Sigmoid colon (tissue), 3 donors: ENCODE results near the gene CASP3.

Source experiments
- POLR2A ChIP-seq, 2 donors: fragments of 450-650 bp; IDR thresholded peaks; one replicate each; pipeline ENCODE4 v1.6.1; 2016; ENCODE audit warnings: antibody characterized with exemption in 2 of 2, mild to moderate bottlenecking in 2 of 2, moderate library complexity in 2 of 2
- TF ChIP-seq, protein P1 (sequence below), 4 experiments: fragments of 450-650 bp in 3 of 4; fragments of 200-600 bp in 1 of 4; IDR thresholded peaks; one replicate each; pipeline ENCODE4 v1.5.1; 2016 to 2019; ENCODE audit warnings: antibody characterized with exemption in 4 of 4, mild to moderate bottlenecking in 3 of 4, moderate library complexity in 2 of 4

DNA sequence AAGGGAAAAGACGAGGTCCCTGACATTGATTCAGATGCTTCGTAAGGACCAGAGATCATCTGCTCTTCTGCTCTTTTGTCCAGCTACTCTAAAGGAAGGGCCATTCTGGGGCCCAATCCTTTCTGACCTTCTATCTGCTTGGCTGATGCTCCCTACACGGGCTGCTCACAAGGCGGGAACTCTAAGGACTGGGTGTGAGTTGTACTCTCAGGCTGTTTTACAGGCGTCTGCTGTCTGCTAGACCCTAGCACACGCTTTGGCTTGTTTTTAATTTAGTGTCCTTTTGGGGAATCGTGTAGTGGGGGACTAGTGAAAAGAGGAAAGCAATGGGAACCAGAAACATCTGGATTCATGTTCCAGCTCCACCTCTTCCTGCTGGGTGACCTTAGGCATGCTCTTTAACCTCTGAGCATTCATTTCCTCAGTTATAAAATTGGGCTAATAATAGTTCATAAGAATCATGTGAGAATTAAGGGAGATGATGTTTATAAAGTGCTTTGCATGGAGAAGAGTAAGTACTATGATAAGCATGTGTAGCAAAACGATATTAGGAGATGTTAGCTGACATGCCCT lies 53.1 kb downstream of the CASP3 start:
- TF ChIP-seq, protein P1, sequence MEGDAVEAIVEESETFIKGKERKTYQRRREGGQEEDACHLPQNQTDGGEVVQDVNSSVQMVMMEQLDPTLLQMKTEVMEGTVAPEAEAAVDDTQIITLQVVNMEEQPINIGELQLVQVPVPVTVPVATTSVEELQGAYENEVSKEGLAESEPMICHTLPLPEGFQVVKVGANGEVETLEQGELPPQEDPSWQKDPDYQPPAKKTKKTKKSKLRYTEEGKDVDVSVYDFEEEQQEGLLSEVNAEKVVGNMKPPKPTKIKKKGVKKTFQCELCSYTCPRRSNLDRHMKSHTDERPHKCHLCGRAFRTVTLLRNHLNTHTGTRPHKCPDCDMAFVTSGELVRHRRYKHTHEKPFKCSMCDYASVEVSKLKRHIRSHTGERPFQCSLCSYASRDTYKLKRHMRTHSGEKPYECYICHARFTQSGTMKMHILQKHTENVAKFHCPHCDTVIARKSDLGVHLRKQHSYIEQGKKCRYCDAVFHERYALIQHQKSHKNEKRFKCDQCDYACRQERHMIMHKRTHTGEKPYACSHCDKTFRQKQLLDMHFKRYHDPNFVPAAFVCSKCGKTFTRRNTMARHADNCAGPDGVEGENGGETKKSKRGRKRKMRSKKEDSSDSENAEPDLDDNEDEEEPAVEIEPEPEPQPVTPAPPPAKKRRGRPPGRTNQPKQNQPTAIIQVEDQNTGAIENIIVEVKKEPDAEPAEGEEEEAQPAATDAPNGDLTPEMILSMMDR (IDR thresholded peaks at IDR 0.05) = no peak
- TF ChIP-seq POLR2A (IDR thresholded peaks at IDR 0.05) = no peak
